Epithelial cell of proximal tubule (primary cell): ENCODE data around the gene ZC3H4. TPM values are rescaled to one million over a fixed set of nuclear protein-coding genes. Genes with fewer than 3 reads are reported as not detected.
A peak's percentile ranks its signal among the peaks of the same experiment; 100 is the strongest.

Experiments
- DNase-seq: peaks from one replicate; pipeline ENCODE4 v3.0.0-alpha.2; 2011; ENCODE audit warnings: low read depth
- H3K4me3 ChIP-seq: 2 replicates; pipeline ENCODE4 v1.5.1; 2011; ENCODE audit warnings: low read depth, mild to moderate bottlenecking, low read length
- CTCF ChIP-seq: conservative IDR thresholded peaks from 2 replicates; pipeline ENCODE4 v1.5.1; 2012; ENCODE audit warnings: low read depth, mild to moderate bottlenecking, low read length
- total RNA-seq: library from RNA; depleted of rRNA; stranded (reverse); fragments of >200 nt; gene quantifications from 2 replicates; pipeline ENCODE4 v1.2.3, GENCODE V29; 2015

Gene ZC3H4
- total RNA-seq, 1 donor from 2014 or later = 18.3 TPM

DNA sequence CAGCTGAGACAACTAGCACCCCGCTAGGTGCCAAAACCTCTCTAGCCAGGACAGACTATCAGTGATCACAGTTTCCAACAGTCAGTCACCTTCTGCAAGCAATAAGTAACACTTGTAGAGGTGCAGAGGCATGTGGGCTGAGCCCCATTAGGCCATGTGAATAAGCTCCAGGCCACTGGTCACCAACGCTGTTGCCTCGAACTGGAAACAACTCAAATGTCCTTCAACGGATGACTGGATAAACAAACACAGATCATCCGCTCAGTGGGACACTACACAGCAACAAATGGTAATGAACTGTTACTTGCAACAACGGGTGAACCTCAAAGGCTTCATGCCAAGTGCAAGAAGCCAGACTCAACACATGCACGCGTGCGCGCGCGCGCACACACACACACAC lies 37.6 kb downstream of the ZC3H4 start:
- DNase-seq = peak; percentile 73
- no peak for TF ChIP-seq CTCF
- no peak overlapping the region for H3K4me3 ChIP-seq

GRCh38 chr19:47075179-47075810 lies 38.3 kb downstream of the ZC3H4 start:
- TF ChIP-seq CTCF = no peak
- no peak for DNase-seq
- H3K4me3 ChIP-seq = no peak overlapping the region

GRCh38 chr19:47074621-47075020 lies 39.0 kb downstream of the ZC3H4 start:
- TF ChIP-seq CTCF = no peak
- no peak for DNase-seq
- no peak overlapping the region for H3K4me3 ChIP-seq

DNA sequence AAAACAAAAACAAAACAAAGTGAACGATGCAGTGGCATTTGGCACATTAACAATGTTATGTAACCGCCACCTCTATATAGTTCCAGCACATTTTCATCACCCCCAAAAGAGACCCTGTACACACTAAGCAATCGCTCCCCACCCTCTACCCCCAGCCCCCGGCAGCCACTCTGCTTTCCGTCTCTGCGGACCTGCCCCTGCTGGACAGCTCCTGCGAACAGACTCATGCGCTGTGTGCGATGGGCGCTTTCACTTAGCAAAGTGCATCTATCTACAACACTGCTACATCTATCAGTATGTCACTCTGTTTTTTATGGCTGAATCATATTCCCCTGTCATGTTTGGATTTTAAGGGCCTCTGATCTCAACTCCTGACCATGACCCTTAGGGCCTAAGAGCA lies 40.0 kb downstream of the ZC3H4 start:
- TF ChIP-seq CTCF = no peak
- no peak for DNase-seq
- no peak overlapping the region for H3K4me3 ChIP-seq

- no peak overlapping the region for H3K4me3 ChIP-seq
- DNase-seq = no peak
- no peak for TF ChIP-seq CTCF
These were observed 41.3 kb downstream of the ZC3H4 start for GRCh38 chr19:47072323-47072722.

GRCh38 chr19:47071731-47072130 lies 41.8 kb downstream of the ZC3H4 start:
- DNase-seq = no peak
- no peak for TF ChIP-seq CTCF
- no peak overlapping the region for H3K4me3 ChIP-seq

GRCh38 chr19:47070756-47071155 lies 42.8 kb downstream of the ZC3H4 start:
- no peak for TF ChIP-seq CTCF
- DNase-seq = no peak
- H3K4me3 ChIP-seq = no peak overlapping the region
